ENCODE results near the gene ST8SIA6. TPM values are rescaled to one million over a fixed set of nuclear protein-coding genes. Genes with fewer than 3 reads are reported as not detected.

Gene ST8SIA6
- total RNA-seq, 2 donors from 2014 or later = 0.33 to 1.1 TPM

DNA sequence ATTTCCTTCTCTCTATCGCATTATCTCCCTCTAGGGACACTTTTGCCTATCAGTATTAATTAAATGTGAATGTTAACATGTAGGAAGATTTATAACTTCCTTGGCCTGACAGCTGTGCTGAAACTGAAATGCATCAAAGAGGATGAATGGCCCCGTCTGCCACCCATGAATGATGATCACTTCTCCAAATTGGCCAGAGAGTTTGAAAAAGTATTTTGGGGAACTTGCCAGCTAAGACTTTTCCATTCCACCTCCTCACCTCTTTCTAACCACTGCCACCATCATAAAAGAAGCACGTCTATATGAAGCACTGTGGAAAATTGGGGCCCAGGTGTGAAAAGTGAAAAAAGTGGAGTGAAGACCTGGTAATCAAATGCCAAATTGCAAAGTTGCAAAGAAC, 25.4 kb upstream of the ST8SIA6 start:
- Mint-ChIP-seq H3K27me3 (ENCODE audit: insufficient read depth) (no peaks in the 10 kb centered on the region), H3K9me3 (peaks cover 12% of the 10 kb centered on the region), H3K4me1 (peaks cover 2% of the 10 kb centered on the region), H3K36me3 (ENCODE audit: low read depth) (no peaks in the 10 kb centered on the region), H3K4me3 (no peak overlapping the region), H3K27ac (no peak overlapping the region)
- Histone ChIP-seq H3K9me3 (ENCODE audit: control insufficient read depth, low read length) (peaks cover 13% of the 10 kb centered on the region), H3K36me3 (ENCODE audit: control insufficient read depth, insufficient read depth, low read length) (no peaks in the 10 kb centered on the region), H3K4me1 (ENCODE audit: control insufficient read depth, insufficient read depth, low read length) (no peaks in the 10 kb centered on the region), H3K27me3 (ENCODE audit: control insufficient read depth, insufficient read depth, low read length, poor library complexity, severe bottlenecking) (no peaks in the 10 kb centered on the region), H3K9ac (ENCODE audit: extremely low read depth, low read length, poor library complexity, severe bottlenecking) (no peak overlapping the region), H3K27ac (ENCODE audit: low read depth, low read length) (no peak overlapping the region), H3K4me3 (ENCODE audit: low read length) (no peak overlapping the region)
- WGBS, 2 experiments (ENCODE audit: insufficient coverage in 1 of 2, insufficient read length in 1 of 2) = 94 to 100% methylated on average over 1 to 2 of the region's 3 CpGs
- TF ChIP-seq, protein P1, sequence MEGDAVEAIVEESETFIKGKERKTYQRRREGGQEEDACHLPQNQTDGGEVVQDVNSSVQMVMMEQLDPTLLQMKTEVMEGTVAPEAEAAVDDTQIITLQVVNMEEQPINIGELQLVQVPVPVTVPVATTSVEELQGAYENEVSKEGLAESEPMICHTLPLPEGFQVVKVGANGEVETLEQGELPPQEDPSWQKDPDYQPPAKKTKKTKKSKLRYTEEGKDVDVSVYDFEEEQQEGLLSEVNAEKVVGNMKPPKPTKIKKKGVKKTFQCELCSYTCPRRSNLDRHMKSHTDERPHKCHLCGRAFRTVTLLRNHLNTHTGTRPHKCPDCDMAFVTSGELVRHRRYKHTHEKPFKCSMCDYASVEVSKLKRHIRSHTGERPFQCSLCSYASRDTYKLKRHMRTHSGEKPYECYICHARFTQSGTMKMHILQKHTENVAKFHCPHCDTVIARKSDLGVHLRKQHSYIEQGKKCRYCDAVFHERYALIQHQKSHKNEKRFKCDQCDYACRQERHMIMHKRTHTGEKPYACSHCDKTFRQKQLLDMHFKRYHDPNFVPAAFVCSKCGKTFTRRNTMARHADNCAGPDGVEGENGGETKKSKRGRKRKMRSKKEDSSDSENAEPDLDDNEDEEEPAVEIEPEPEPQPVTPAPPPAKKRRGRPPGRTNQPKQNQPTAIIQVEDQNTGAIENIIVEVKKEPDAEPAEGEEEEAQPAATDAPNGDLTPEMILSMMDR (conservative IDR thresholded peaks at IDR 0.05) = no peak
- DNase-seq = no peak

DNA sequence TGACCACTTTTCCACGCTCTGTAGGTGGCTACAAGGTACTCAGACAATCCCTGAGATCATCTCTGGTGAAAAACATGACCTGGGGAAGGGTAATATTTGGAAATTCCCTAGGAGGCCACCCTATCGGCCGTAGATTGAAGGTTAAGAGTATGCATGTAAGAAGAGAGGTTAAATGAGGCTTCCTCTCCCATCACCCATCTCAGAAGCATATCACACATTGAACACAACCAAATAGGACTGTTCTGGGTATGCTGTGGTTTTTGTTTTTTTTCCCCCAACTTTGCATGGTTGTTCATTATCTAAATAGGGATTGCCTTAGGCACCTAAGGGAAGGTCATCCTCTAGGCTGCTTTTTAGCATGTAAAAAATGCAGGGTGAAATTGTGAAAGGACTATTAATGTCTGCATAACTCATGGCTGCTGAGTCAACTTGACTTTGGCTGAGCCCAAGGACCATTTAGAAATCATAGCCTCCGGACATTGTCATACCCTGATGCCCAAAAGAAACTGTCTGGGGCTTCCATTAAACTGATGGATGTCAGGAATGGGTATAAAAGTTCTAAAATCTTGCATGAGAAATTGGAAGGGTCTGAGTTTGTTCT, 24.7 kb upstream of the ST8SIA6 start:
- WGBS, 2 experiments (ENCODE audit: insufficient coverage in 1 of 2, insufficient read length in 1 of 2) = 95 to 100% methylated on average over 2 to 4 of the region's 4 CpGs
- no peaks in the 10 kb centered on the region for H3K27me3 Mint-ChIP-seq (ENCODE audit: insufficient read depth)

DNA sequence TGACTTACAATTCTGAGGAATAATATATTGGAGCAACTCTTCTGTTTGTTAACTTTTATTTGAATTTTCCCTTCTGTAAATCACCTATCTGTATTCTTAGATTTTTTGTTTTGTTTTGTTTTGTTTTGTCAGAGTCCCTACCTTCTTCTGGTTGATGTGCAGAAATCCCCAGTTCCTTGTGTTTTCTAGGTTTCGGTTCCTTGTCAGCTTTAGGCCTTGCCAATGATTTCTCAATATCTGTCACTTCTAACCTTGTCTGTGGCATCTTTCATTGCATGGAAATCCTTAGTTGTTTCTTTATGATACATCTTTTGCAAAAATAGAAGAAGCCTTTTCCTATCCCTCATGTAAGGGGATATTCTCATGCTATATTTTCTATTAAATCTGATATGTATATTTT, 21.7 kb upstream of the ST8SIA6 start:
- H3K27me3 ChIP-seq (ENCODE audit: control insufficient read depth, insufficient read depth, low read length, poor library complexity, severe bottlenecking) = no peaks in the 10 kb centered on the region
- 100% methylated on average over 1 of the region's 1 CpG for WGBS, 2 experiments (ENCODE audit: insufficient coverage in 1 of 2, insufficient read length in 1 of 2)
- no peak for DNase-seq
- no peak overlapping the region for H3K4me3 Mint-ChIP-seq
- TF ChIP-seq, protein P1 (conservative IDR thresholded peaks at IDR 0.05) = no peak
- no peak overlapping the region for H3K4me3 ChIP-seq (ENCODE audit: low read length)
- H3K9ac ChIP-seq (ENCODE audit: extremely low read depth, low read length, poor library complexity, severe bottlenecking) = no peak overlapping the region
- no peak overlapping the region for H3K27ac ChIP-seq (ENCODE audit: low read depth, low read length)
- no peaks in the 10 kb centered on the region for H3K27me3 Mint-ChIP-seq (ENCODE audit: insufficient read depth)
- no peaks in the 10 kb centered on the region for H3K36me3 ChIP-seq (ENCODE audit: control insufficient read depth, insufficient read depth, low read length)
- H3K4me1 Mint-ChIP-seq = peaks cover 13% of the 10 kb centered on the region
- no peaks in the 10 kb centered on the region for H3K9me3 Mint-ChIP-seq
- peaks cover 1% of the 10 kb centered on the region for H3K9me3 ChIP-seq (ENCODE audit: control insufficient read depth, low read length)
- H3K27ac Mint-ChIP-seq = no peak overlapping the region
- H3K36me3 Mint-ChIP-seq (ENCODE audit: low read depth) = no peaks in the 10 kb centered on the region
- H3K4me1 ChIP-seq (ENCODE audit: control insufficient read depth, insufficient read depth, low read length) = no peaks in the 10 kb centered on the region

More for the DNA sequence above, 24.7 kb upstream of the ST8SIA6 start:
- Histone ChIP-seq H3K9me3 (ENCODE audit: control insufficient read depth, low read length) (peaks cover 13% of the 10 kb centered on the region), H3K4me3 (ENCODE audit: low read length) (no peak overlapping the region), H3K36me3 (ENCODE audit: control insufficient read depth, insufficient read depth, low read length) (no peaks in the 10 kb centered on the region), H3K27ac (ENCODE audit: low read depth, low read length) (no peak overlapping the region), H3K4me1 (ENCODE audit: control insufficient read depth, insufficient read depth, low read length) (no peaks in the 10 kb centered on the region), H3K27me3 (ENCODE audit: control insufficient read depth, insufficient read depth, low read length, poor library complexity, severe bottlenecking) (no peaks in the 10 kb centered on the region), H3K9ac (ENCODE audit: extremely low read depth, low read length, poor library complexity, severe bottlenecking) (no peak overlapping the region)
- Mint-ChIP-seq H3K4me3 (no peak overlapping the region), H3K27ac (no peak overlapping the region), H3K36me3 (ENCODE audit: low read depth) (no peaks in the 10 kb centered on the region), H3K4me1 (peaks cover 7% of the 10 kb centered on the region), H3K9me3 (peaks cover 12% of the 10 kb centered on the region)
- DNase-seq = no peak
- TF ChIP-seq, protein P1 (conservative IDR thresholded peaks at IDR 0.05) = no peak
